Panc1 (cell line): ENCODE results near the gene PADI1. TPM values are rescaled to one million over a fixed set of nuclear protein-coding genes. Genes with fewer than 3 reads are reported as not detected.

ENCODE experiments used
- ATAC-seq: fragments of 200-7000 bp; cut with Tn5 transposase; 2 replicates; pipeline ENCODE4 v1.9.1; 2020; ENCODE audit warnings: mild to moderate bottlenecking, moderate library complexity
- BruUV-seq: library from RNA; stranded (reverse); fragments of 400-500 nt; replicated peaks from 2 replicates; lab custom pipeline; 2021; lab: Mats Ljungman, UMichigan
- CTCF ChIA-PET: fragments of 300-600 bp; sonication (Branson Sonifier 250); formaldehyde crosslinking; loops from one replicate; lab custom pipeline; 2022; ENCODE audit warnings: antibody characterized with exemption; lab: Charles Lee
- POLR2A ChIA-PET: fragments of 300-600 bp; sonication (Branson Sonifier 250); formaldehyde crosslinking; loops from one replicate; lab custom pipeline; 2022; ENCODE audit warnings: antibody characterized with exemption; lab: Charles Lee
- DNase-seq: peaks from one replicate; pipeline ENCODE4 v3.0.0-alpha.2; 2010; ENCODE audit warnings: low read depth, low spot score
- H3K27ac ChIP-seq: 2 replicates; pipeline ENCODE4 v1.5.1; 2011; ENCODE audit warnings: mild to moderate bottlenecking, low read length, inconsistent platforms
- H3K27me3 ChIP-seq: fragments of 200-500 bp; sonication (Bioruptor generic); 2 replicates; pipeline ENCODE4 v1.6.0; 2014; ENCODE audit warnings: low read length, inconsistent platforms; ENCODE audit not compliant: control insufficient read depth, insufficient read depth
- H3K36me3 ChIP-seq: fragments of 200-500 bp; sonication (Bioruptor generic); 2 replicates; pipeline ENCODE4 v1.5.1; 2014; ENCODE audit warnings: inconsistent platforms, mild to moderate bottlenecking, low read length, moderate library complexity; ENCODE audit not compliant: control insufficient read depth, insufficient read depth
- H3K4me1 ChIP-seq: 2 replicates; pipeline ENCODE4 v1.5.1; 2011; ENCODE audit warnings: inconsistent platforms, mild to moderate bottlenecking, low read length, moderate library complexity; ENCODE audit not compliant: control insufficient read depth, insufficient read depth
- H3K4me3 ChIP-seq, 2 experiments: 2 replicates each; pipeline ENCODE4 v1.5.1; 2011 to 2012; ENCODE audit warnings: low read depth in 2 of 2, low read length in 2 of 2, mild to moderate bottlenecking in 2 of 2, inconsistent platforms in 1 of 2, moderate library complexity in 1 of 2
- H3K9me3 ChIP-seq: fragments of 200-500 bp; sonication (Bioruptor generic); 2 replicates; pipeline ENCODE4 v1.5.1; 2014; ENCODE audit warnings: low read depth, mild to moderate bottlenecking, inconsistent platforms, low read length, moderate library complexity; ENCODE audit not compliant: control insufficient read depth, insufficient read depth
- CTCF ChIP-seq: fragments of 450-650 bp; IDR thresholded peaks from 2 replicates; pipeline ENCODE4 v1.5.1; 2017; ENCODE audit warnings: mild to moderate bottlenecking
- POLR2AphosphoS5 ChIP-seq: IDR thresholded peaks from 2 replicates; pipeline ENCODE4 v1.6.1; 2012; ENCODE audit warnings: mild to moderate bottlenecking, low read depth, low read length, moderate library complexity
- REST ChIP-seq, 2 experiments: IDR thresholded peaks; 2 replicates each; pipeline ENCODE4 v1.6.1; 2011 to 2012; ENCODE audit warnings: low read depth in 2 of 2, control low read depth in 1 of 2, low read length in 1 of 2, mild to moderate bottlenecking in 1 of 2, moderate library complexity in 1 of 2; ENCODE audit not compliant: insufficient read depth in 1 of 2
- SIN3A ChIP-seq: IDR thresholded peaks from 2 replicates; pipeline ENCODE4 v1.6.1; 2012; ENCODE audit warnings: low read depth, mild to moderate bottlenecking, low read length, moderate library complexity, borderline replicate concordance; ENCODE audit not compliant: insufficient read depth
- TCF7L2 ChIP-seq: IDR thresholded peaks from 2 replicates; pipeline ENCODE4 v1.6.1; 2011; ENCODE audit warnings: mild to moderate bottlenecking, low read depth, low read length, inconsistent platforms
- in situ Hi-C: cut with HindIII; loops from 2 replicates; pipeline ENCODE4 v1.10.0; 2016; ENCODE audit warnings: low sequenced_read_pairs, low pct_unique_long_range_greater_than_20kb
- intact Hi-C: fragments of 100-400 bp; cut with micrococcal nuclease; formaldehyde crosslinking; loops from one replicate; pipeline ENCODE4 v1.10.0; 2022; ENCODE audit not compliant: unreplicated experiment
- total RNA-seq: library from RNA; stranded (reverse); gene quantifications from one replicate; pipeline ENCODE4 v1.2.1, GENCODE V29; 2021; ENCODE audit not compliant: unreplicated experiment

The PADI1 gene
- total RNA-seq, 1 experiment from 2014 or later, result 2.3 TPM

GRCh38 chr1:17208546-17208945 is 3.6 kb downstream of the PADI1 start:
- in situ Hi-C loops, result no loop called here
- ATAC-seq (no peak), DNase-seq (no peak)
- Histone ChIP-seq H3K9me3 (no peaks in the 10 kb centered on the region), H3K4me3 (no peak overlapping the region), H3K4me1 (peaks cover 57% of the 10 kb centered on the region), H3K36me3 (no peaks in the 10 kb centered on the region), H3K27ac (peak overlapping the region; percentile 87), H3K27me3 (no peaks in the 10 kb centered on the region)
- TF ChIP-seq TCF7L2 (no peak), REST (IDR thresholded peaks at IDR 0.05; ENCODE audit: insufficient read depth in 1 of 2, low read depth in 2 of 2, low read length in 1 of 2) (no peak), POLR2AphosphoS5 (no peak), CTCF (no peak), SIN3A (no peak)
- intact Hi-C loops, result no loop called here
- no TSS peak for BruUV-seq
- POLR2A ChIA-PET, result no interaction called here
- CTCF ChIA-PET, result interaction anchor here (0.7 kb wide), 1 partner anchor 52 kb away, joined by 5 read pairs; no protein-coding TSS in a partner anchor

GRCh38 chr1:17209430-17209829 is 4.5 kb downstream of the PADI1 start:
- POLR2A ChIA-PET, result no interaction called here

More at GRCh38 chr1:17209430-17209829, 4.5 kb downstream of the PADI1 start:
- ATAC-seq (no peak), DNase-seq (no peak)
- TF ChIP-seq TCF7L2 (no peak), SIN3A (no peak), REST (IDR thresholded peaks at IDR 0.05; ENCODE audit: insufficient read depth in 1 of 2, low read depth in 2 of 2, low read length in 1 of 2) (no peak), POLR2AphosphoS5 (no peak), CTCF (no peak)
- H3K4me1 ChIP-seq, result peaks cover 54% of the 10 kb centered on the region
- no TSS peak for BruUV-seq
- no peak overlapping the region for H3K4me3 ChIP-seq
- in situ Hi-C loops (no loop called here), intact Hi-C loops (no loop called here)
- CTCF ChIA-PET, result no interaction called here
- no peaks in the 10 kb centered on the region for H3K36me3 ChIP-seq
- H3K27ac ChIP-seq, result peak overlapping the region; percentile 87
- H3K27me3 ChIP-seq, result no peaks in the 10 kb centered on the region
- H3K9me3 ChIP-seq, result no peaks in the 10 kb centered on the region
